ENCODE results near the gene ESRRA.
"Not testable (repeated sequence)": the region's sequence is repeated elsewhere in the genome, so short reads cannot be mapped to it uniquely, and the experiment has no call there.

The ESRRA gene

GRCh38 chr11:64292460-64293254 is 12.7 kb upstream of the ESRRA start:
- no peak for DNase-seq

GRCh38 chr11:64294774-64295173 is 10.6 kb upstream of the ESRRA start:
- DNase-seq: no peak

GRCh38 chr11:64295760-64296159 is 9.6 kb upstream of the ESRRA start:
- no peak for DNase-seq

- no peak for DNase-seq
Observed at GRCh38 chr11:64296236-64296635, 9.1 kb upstream of the ESRRA start.

- DNase-seq: no peak
Observed at GRCh38 chr11:64296830-64297698, 8.3 kb upstream of the ESRRA start.

GRCh38 chr11:64297699-64298358 is 7.5 kb upstream of the ESRRA start:
- DNase-seq: no peak

GRCh38 chr11:64298966-64299846 is 6.1 kb upstream of the ESRRA start:
- peak in 1 of 2 experiments; percentile 36 for DNase-seq

GRCh38 chr11:64299847-64300648 is 5.3 kb upstream of the ESRRA start, which contains the start of gene CATSPERZ:
Gene CATSPERZ (plus strand): TSS chr11:64300358. CDS start chr11:64300411, 53 bp downstream.
- no peak for DNase-seq

GRCh38 chr11:64303109-64304031 is 2.0 kb upstream of the ESRRA start:
- DNase-seq: no peak

- DNase-seq: no peak
Observed at GRCh38 chr11:64304032-64304315, 1.4 kb upstream of the ESRRA start.

GRCh38 chr11:64304316-64305072 is 830 bp upstream of the ESRRA start:
- peak; percentile 86 to 90 for DNase-seq

- DNase-seq: peak; percentile 25 to 30
Observed at GRCh38 chr11:64305691-64306562, 603 bp downstream of the ESRRA start.

GRCh38 chr11:64306563-64306875 is 1.2 kb downstream of the ESRRA start:
- no peak for DNase-seq

GRCh38 chr11:64306876-64307622 is 1.7 kb downstream of the ESRRA start:
- DNase-seq: no peak

- DNase-seq: not testable (repeated sequence)
Observed at GRCh38 chr11:64307795-64308194, 2.5 kb downstream of the ESRRA start.

- no peak for DNase-seq
Observed at GRCh38 chr11:64312947-64313346, 7.6 kb downstream of the ESRRA start.

- no peak for DNase-seq
Observed at GRCh38 chr11:64313491-64314145, 8.3 kb downstream of the ESRRA start.
